ENCODE results near the gene SKAP1.
"Not testable (repeated sequence)": the region's sequence is repeated elsewhere in the genome, so short reads cannot be mapped to it uniquely, and the experiment has no call there.

Gene SKAP1

DNA sequence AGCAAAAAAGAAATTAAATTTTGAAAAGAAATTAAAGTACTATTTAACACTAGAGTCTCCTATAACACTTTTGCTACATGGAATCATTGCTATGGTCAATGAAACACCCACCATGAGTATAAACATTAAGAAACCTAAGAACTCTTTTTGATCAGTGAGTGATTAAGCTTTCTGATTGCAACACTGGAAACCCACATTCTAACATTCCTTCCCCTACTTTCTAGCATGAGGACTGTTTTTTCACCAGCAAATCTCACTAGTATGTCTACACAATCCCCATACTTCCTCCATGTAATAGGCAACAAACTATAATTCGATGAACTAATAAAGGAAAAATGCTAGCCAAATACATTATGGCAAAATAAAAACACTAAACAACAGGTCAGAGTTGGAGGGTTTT lies 54.7 kb downstream of the SKAP1 start:
- no peak for DNase-seq (ENCODE audit: insufficient read length, low spot score)
- no peak for FAIRE-seq

GRCh38 chr17:48374650-48375230 lies 55.3 kb downstream of the SKAP1 start:
- no peak for DNase-seq (ENCODE audit: insufficient read length, low spot score)

DNA sequence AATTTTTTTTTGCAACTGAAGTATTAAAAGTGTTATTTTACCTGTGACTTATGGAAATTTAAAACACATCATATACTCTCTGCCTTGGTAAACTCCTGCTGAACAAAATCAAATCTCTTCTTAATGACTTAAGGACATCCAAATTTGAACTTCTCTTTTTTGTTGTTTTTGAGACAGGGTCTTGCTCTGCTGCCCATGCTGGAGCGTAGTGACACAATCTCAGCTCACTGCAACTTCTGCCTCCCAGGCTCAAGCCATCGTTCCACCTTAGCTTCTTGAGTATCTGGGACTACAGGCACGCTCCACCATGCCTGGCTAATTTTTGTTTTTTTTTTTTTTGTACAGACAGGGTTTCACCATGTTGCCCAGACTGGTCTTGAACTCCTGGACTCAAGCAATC lies 56.1 kb downstream of the SKAP1 start:
- DNase-seq (ENCODE audit: insufficient read length, low spot score) (no peak), FAIRE-seq (no peak)

More at GRCh38 chr17:48374650-48375230, 55.3 kb downstream of the SKAP1 start:
- no peak for FAIRE-seq

GRCh38 chr17:48373130-48373830 lies 56.7 kb downstream of the SKAP1 start:
- DNase-seq (ENCODE audit: insufficient read length, low spot score), result no peak
- FAIRE-seq, result no peak

- FAIRE-seq, result not testable (repeated sequence)
Observed at GRCh38 chr17:48368967-48369366, 61.0 kb downstream of the SKAP1 start.

GRCh38 chr17:48368352-48368908 lies 61.6 kb downstream of the SKAP1 start:
- DNase-seq (ENCODE audit: insufficient read length, low spot score) (no peak), FAIRE-seq (no peak)

More at GRCh38 chr17:48368967-48369366, 61.0 kb downstream of the SKAP1 start:
- not testable (repeated sequence) for DNase-seq (ENCODE audit: insufficient read length, low spot score)

DNA sequence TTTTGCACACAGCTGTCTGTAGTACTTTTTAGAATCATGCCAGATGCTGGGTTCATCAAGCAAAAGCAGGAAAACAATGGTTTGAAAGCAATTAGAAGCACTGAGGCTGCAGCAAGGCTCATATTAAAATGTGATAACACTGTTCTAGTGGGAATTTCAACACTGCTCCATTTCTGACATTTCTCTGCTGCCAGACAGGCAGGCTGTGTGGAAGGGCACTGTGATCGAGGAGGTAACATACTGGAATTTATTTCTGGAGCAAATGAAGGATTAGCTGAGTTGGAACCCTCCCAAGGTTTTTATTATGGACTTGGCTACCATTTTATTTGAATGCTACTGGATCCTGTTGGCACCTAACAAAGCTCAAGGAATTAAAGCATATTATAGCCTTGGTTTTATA lies 66.9 kb downstream of the SKAP1 start:
- DNase-seq (ENCODE audit: insufficient read length, low spot score) (no peak), FAIRE-seq (no peak)

GRCh38 chr17:48360861-48361633 lies 69.0 kb downstream of the SKAP1 start:
- not testable (repeated sequence) for FAIRE-seq; DNase-seq (ENCODE audit: insufficient read length, low spot score)

DNA sequence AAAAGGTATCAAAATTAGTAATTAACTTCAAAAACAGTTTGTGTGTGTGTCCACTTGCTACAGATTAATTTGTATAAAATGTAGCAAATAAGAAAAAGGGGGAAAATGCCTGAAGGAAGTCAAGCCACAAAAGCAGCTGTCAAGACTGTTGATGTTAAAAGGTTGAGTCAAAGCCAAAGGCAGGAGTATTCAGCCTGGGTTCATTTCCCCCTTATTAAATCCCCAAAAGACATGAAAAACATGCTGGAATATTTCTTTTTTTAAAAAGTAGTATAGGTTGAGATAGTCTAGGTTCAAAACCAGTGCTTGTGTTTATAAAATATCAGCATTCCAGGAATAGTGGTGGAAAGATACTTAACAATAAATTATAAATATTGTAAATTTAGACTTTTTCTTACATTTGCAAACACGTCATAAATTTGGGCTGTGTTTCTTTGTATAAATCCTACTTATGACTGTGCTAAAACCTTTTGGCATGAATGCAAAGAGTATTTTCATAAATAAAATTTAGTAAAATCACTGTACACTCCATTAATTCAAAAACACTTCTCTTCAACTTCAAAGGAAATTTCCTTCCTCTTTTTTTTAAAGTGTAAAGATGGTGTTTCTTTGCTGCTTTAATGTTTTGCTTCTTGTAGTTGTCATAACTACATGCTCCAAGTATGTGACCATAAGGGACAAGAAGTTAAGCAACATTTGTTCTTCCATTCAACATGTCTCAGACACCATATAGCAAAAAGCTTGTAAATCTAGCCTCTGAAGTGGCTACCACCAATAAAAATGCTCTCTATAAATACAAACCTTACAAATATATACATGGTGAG lies 72.0 kb downstream of the SKAP1 start:
- peak; percentile 66 for FAIRE-seq

GRCh38 chr17:48356866-48357265 lies 73.1 kb downstream of the SKAP1 start:
- DNase-seq (ENCODE audit: insufficient read length, low spot score) (no peak), FAIRE-seq (no peak)

More for the DNA sequence above, 72.0 kb downstream of the SKAP1 start:
- no peak for DNase-seq (ENCODE audit: insufficient read length, low spot score)

DNA sequence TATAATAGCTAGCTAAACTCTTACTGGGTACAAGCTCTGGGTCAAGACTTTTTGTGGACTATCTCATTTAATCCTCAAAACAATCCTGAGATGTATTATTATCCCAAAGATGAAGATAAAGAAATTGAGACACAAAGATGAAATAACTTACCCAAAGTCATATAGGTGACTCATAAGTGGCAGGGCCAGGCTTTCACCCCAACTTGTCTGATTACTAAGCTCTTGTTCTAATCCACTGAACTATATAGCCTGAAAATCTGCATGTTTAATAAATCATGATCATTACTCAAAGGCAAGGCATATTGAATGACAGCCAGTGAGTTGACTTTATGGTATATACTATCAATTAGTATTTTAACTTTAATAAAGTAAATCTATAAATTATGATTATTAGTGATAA lies 77.4 kb downstream of the SKAP1 start:
- FAIRE-seq (no peak), DNase-seq (ENCODE audit: insufficient read length, low spot score) (no peak)

- FAIRE-seq, result peak; percentile 82
- peak; percentile 24 for DNase-seq (ENCODE audit: insufficient read length, low spot score)
Observed at GRCh38 chr17:48351911-48352332, 78.1 kb downstream of the SKAP1 start.

GRCh38 chr17:48348352-48348751 lies 81.7 kb downstream of the SKAP1 start:
- FAIRE-seq, result no peak
- DNase-seq (ENCODE audit: insufficient read length, low spot score), result no peak

GRCh38 chr17:48347177-48347576 lies 82.8 kb downstream of the SKAP1 start:
- no peak for DNase-seq (ENCODE audit: insufficient read length, low spot score)
- no peak for FAIRE-seq

DNA sequence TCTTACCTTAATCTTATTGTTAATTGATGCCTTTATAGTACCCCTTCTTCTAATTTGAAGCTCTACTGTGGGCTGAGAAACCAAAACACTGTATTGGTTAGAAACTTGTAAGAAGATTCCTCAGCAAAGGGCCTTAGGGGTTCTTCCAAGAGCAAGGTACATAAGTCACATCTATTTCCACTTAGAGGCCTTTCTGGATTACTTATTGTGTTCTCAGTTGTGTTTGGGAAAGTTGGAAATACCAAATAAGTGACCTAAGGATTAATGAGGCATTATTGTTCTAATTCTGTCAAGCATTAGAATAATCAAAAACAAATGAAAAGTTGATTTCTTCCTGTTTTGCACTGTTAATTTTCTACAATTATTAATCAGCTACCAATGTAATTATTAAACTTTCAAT lies 85.8 kb downstream of the SKAP1 start:
- DNase-seq (ENCODE audit: insufficient read length, low spot score), result no peak
- FAIRE-seq, result no peak

DNA sequence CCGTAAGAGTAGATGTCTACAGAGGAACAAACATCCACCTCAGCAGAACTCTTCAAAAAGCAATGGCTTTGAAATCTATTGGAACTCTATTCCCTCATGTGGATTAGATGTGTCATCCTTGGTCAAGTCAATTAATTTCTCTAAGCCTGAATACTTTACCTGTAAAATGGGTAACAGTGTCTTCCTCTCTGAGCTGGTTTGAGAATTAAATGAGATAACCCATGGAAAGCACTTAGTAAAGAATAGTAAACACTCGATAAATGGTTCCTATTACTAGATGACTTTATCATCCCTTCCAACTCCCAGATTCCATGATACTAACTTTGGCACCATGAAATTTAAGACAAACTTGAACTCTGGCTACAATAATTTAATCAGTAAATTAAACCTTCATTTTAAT lies 89.1 kb downstream of the SKAP1 start:
- DNase-seq (ENCODE audit: insufficient read length, low spot score) (no peak), FAIRE-seq (no peak)

DNA sequence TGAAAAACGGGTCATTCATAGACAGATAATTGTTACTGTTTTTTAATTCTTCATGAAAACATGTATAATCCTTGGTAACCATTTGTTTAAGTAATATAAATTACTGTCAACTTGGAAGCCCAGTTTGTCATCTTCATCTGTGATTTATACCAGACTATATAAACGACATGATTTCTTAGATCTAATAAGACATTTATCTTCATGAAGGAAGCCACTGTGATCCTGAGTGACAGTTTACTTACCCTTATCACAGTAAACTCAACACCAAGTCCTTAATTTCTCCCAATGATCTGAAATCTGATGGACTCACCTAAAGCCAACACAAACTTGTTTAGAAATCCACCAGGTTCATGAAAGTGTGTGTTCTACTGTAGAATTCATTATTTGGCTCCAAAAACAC lies 91.3 kb downstream of the SKAP1 start:
- DNase-seq (ENCODE audit: insufficient read length, low spot score) (no peak), FAIRE-seq (no peak)

DNA sequence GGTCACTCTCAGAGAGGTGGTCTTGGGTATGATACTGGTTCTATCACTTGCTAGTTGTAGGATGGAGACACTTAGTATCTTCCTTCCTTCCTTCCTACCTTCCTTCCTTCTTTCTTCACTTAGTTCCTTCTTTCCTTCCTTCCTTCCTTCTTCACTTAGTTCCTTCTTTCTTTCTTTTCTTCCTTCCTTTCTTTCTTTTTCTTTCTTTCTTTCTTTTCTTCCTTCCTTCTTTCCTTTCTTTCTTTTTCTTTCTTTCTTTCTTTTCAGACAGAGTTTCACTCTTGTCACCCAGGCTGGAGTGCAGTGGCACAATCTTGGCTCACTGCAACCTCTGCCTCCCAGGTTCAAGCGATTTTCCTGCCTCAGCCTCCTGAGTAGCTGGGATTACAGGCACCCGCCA lies 92.1 kb downstream of the SKAP1 start:
- FAIRE-seq; DNase-seq (ENCODE audit: insufficient read length, low spot score): not testable (repeated sequence)

GRCh38 chr17:48336986-48337385 lies 93.0 kb downstream of the SKAP1 start:
- no peak for FAIRE-seq
- DNase-seq (ENCODE audit: insufficient read length, low spot score), result no peak

- DNase-seq (ENCODE audit: insufficient read length, low spot score) (no peak), FAIRE-seq (peak; percentile 92)
Observed at GRCh38 chr17:48335858-48336500, 94.0 kb downstream of the SKAP1 start.
